Liver (tissue), 9 donors: ENCODE results near the gene ACLY. TPM values are rescaled to one million over a fixed set of nuclear protein-coding genes. Genes with fewer than 3 reads are reported as not detected.

Source experiments
- DNase-seq: peaks from one replicate; pipeline ENCODE4 v3.0.0-alpha.2; 2017; ENCODE audit warnings: low spot score
- H3K27ac ChIP-seq, 2 donors: one replicate each; pipeline ENCODE4 v1.7.0; 2013; ENCODE audit warnings: inconsistent platforms in 2 of 2, low read length in 2 of 2, control low read depth in 1 of 2, low read depth in 1 of 2, mild to moderate bottlenecking in 1 of 2
- H3K27me3 ChIP-seq, 4 donors: one replicate each; pipeline versions ENCODE4 v1.6.1 to v1.7.0; 2013; ENCODE audit warnings: low read length in 3 of 4, inconsistent platforms in 1 of 4, mild to moderate bottlenecking in 1 of 4, moderate library complexity in 1 of 4; ENCODE audit not compliant: control insufficient read depth in 4 of 4, insufficient read depth in 4 of 4
- H3K36me3 ChIP-seq, 4 donors: one replicate each; pipeline versions ENCODE4 v1.6.1 to v1.7.0; 2013; ENCODE audit warnings: low read length in 3 of 4, mild to moderate bottlenecking in 3 of 4, low read depth in 1 of 4, moderate library complexity in 1 of 4; ENCODE audit not compliant: control insufficient read depth in 4 of 4, insufficient read depth in 3 of 4
- H3K4me1 ChIP-seq, 4 donors: one replicate each; pipeline versions ENCODE4 v1.6.1 to v1.7.0; 2013; ENCODE audit warnings: low read length in 3 of 4, mild to moderate bottlenecking in 3 of 4, moderate library complexity in 1 of 4; ENCODE audit not compliant: control insufficient read depth in 4 of 4, insufficient read depth in 4 of 4
- H3K4me3 ChIP-seq, 3 donors: one replicate each; pipeline versions ENCODE4 v1.6.1 to v1.7.0; 2013; ENCODE audit warnings: low read length in 3 of 3, control low read depth in 1 of 3, low read depth in 1 of 3, mild to moderate bottlenecking in 1 of 3
- H3K9ac ChIP-seq, 2 donors: one replicate each; pipeline ENCODE4 v1.7.0; 2013; ENCODE audit warnings: low read length in 2 of 2, mild to moderate bottlenecking in 2 of 2, moderate library complexity in 2 of 2, control low read depth in 1 of 2, low read depth in 1 of 2
- H3K9me3 ChIP-seq, 4 donors: one replicate each; pipeline versions ENCODE4 v1.6.1 to v1.7.0; 2013; ENCODE audit warnings: low read length in 3 of 4; ENCODE audit not compliant: control insufficient read depth in 4 of 4
- ATF3 ChIP-seq: IDR thresholded peaks from 2 replicates; pipeline ENCODE4 v1.6.1; 2016; ENCODE audit warnings: antibody characterized with exemption
- CTCF ChIP-seq: fragments of 150-350 bp; IDR thresholded peaks from 2 replicates; pipeline ENCODE4 v1.5.1; 2017; ENCODE audit warnings: improper control_type of control experiment, low read depth, low read length; ENCODE audit not compliant: missing input control
- EGR1 ChIP-seq, 2 donors: IDR thresholded peaks; 2 replicates each; pipeline ENCODE4 v1.6.1; 2016 to 2018; ENCODE audit warnings: antibody characterized with exemption in 2 of 2, low read depth in 2 of 2
- FOXA1 ChIP-seq: IDR thresholded peaks from 2 replicates; pipeline ENCODE4 v1.6.1; 2016; ENCODE audit warnings: antibody characterized with exemption
- FOXA2 ChIP-seq: IDR thresholded peaks from 2 replicates; pipeline ENCODE4 v1.6.1; 2016; ENCODE audit warnings: antibody characterized with exemption
- GABPA ChIP-seq, 2 donors: IDR thresholded peaks in 1 of 2; conservative IDR thresholded peaks in 1 of 2; 2 replicates each; pipeline ENCODE4 v1.6.1; 2016; ENCODE audit warnings: antibody characterized with exemption in 2 of 2, mild to moderate bottlenecking in 1 of 2, moderate library complexity in 1 of 2
- HNF4A ChIP-seq, 2 donors: conservative IDR thresholded peaks; 2 replicates each; pipeline ENCODE4 v1.6.1; 2016; ENCODE audit warnings: antibody characterized with exemption in 2 of 2, mild to moderate bottlenecking in 2 of 2
- HNF4G ChIP-seq: IDR thresholded peaks from 2 replicates; pipeline ENCODE4 v1.6.1; 2016; ENCODE audit warnings: antibody characterized with exemption
- JUND ChIP-seq, 2 donors: IDR thresholded peaks; 2 replicates each; pipeline ENCODE4 v1.6.1; 2016; ENCODE audit warnings: antibody characterized with exemption in 2 of 2
- MAX ChIP-seq: IDR thresholded peaks from 2 replicates; pipeline ENCODE4 v1.6.1; 2016; ENCODE audit warnings: antibody characterized with exemption
- NR2F2 ChIP-seq: IDR thresholded peaks from 2 replicates; pipeline ENCODE4 v1.6.1; 2016; ENCODE audit warnings: antibody characterized with exemption
- RAD21 ChIP-seq, 2 donors: IDR thresholded peaks; 2 replicates each; pipeline ENCODE4 v1.6.1; 2016; ENCODE audit warnings: antibody characterized with exemption in 2 of 2, mild to moderate bottlenecking in 2 of 2
- REST ChIP-seq: IDR thresholded peaks from 2 replicates; pipeline ENCODE4 v1.6.1; 2016; ENCODE audit warnings: antibody characterized with exemption, mild to moderate bottlenecking
- RXRA ChIP-seq, 2 donors: IDR thresholded peaks; 2 replicates each; pipeline ENCODE4 v1.6.1; 2017 to 2018; ENCODE audit warnings: antibody characterized with exemption in 2 of 2, mild to moderate bottlenecking in 1 of 2
- SP1 ChIP-seq: IDR thresholded peaks from 2 replicates; pipeline ENCODE4 v1.6.1; 2018; ENCODE audit warnings: antibody characterized with exemption, mild to moderate bottlenecking
- TAF1 ChIP-seq: conservative IDR thresholded peaks from 2 replicates; pipeline ENCODE4 v1.6.1; 2016; ENCODE audit warnings: antibody characterized with exemption, mild to moderate bottlenecking
- YY1 ChIP-seq: IDR thresholded peaks from 2 replicates; pipeline ENCODE4 v1.6.1; 2016; ENCODE audit warnings: antibody characterized with exemption, mild to moderate bottlenecking
- ZBTB33 ChIP-seq: IDR thresholded peaks from 2 replicates; pipeline ENCODE4 v1.6.1; 2016; ENCODE audit warnings: antibody characterized with exemption
- WGBS: extraction: QIAGEN DNeasy Blood & Tissue Kit; methylation state at CpG from one replicate; pipeline ENCODE4 v1.1.7; 2013; 5-methylcytosine and 5-hydroxymethylcytosine counted together
- polyA plus RNA-seq, 2 donors: library from polyadenylated mRNA; stranded (reverse) in 1 of 2; unstranded in 1 of 2; fragments of 200-250 nt in 1 of 2; fragments of >200 nt in 1 of 2; fragmentation: Nextera tagmentation in 1 of 2; extraction: Ambion mirVana in 1 of 2; gene quantifications; one replicate each; pipeline versions ENCODE4 v1.2.1 to v1.2.3, GENCODE V29; 2013 to 2015
- total RNA-seq, 2 donors: library from RNA; depleted of rRNA; stranded (reverse); fragments of >200 nt; gene quantifications; one replicate each; pipeline ENCODE4 v1.2.3, GENCODE V29; 2014
- donor health status: healthy.
- donor health status: healthy.
- donor health status: healthy.
- donor health status: healthy.
- donor health status: healthy.

Gene ACLY
- total and polyA plus RNA-seq, 4 donors = 12.1 to 133 (median 37.1) TPM

- H3K9me3 ChIP-seq = no peaks in the 10 kb centered on the region
- H3K27me3 ChIP-seq = no peaks in the 10 kb centered on the region
- no peak overlapping the region for H3K9ac ChIP-seq
- peaks cover 12 to 44% (median 33%) of the 10 kb centered on the region in 4 donors for H3K4me1 ChIP-seq
- peak overlapping the region; percentile 80 to 94 for H3K27ac ChIP-seq
- H3K4me3 ChIP-seq = no peak overlapping the region
- DNase-seq = no peak
- H3K36me3 ChIP-seq = peaks cover 0 to 8% (median 3%) of the 10 kb centered on the region in 4 donors
- WGBS = 44% methylated on average over 4 of the region's 4 CpGs
- peak; percentile 12 for TF ChIP-seq SP1
- TF ChIP-seq FOXA1 = no peak
- TF ChIP-seq RXRA (IDR thresholded peaks at IDR 0.05) = peak in 1 of 2 donors; percentile 17
Observed at GRCh38 chr17:41917192-41917591, 1.6 kb downstream of the ACLY start.

GRCh38 chr17:41915566-41915965 lies 3.2 kb downstream of the ACLY start:
- H3K27me3 ChIP-seq = no peaks in the 10 kb centered on the region
- H3K4me1 ChIP-seq = peaks cover 12 to 43% (median 33%) of the 10 kb centered on the region in 4 donors
- H3K9me3 ChIP-seq = no peaks in the 10 kb centered on the region
- WGBS = 80% methylated on average over 2 of the region's 2 CpGs
- no peak for TF ChIP-seq TAF1
- no peak for TF ChIP-seq CTCF
- TF ChIP-seq RAD21 (IDR thresholded peaks at IDR 0.05) = no peak
- TF ChIP-seq HNF4A (conservative IDR thresholded peaks at IDR 0.05) = no peak
- no peak for TF ChIP-seq MAX
- no peak for TF ChIP-seq JUND (IDR thresholded peaks at IDR 0.05)
- TF ChIP-seq EGR1 (IDR thresholded peaks at IDR 0.05; ENCODE audit: low read depth in 2 of 2) = no peak
- no peak for TF ChIP-seq ZBTB33
- TF ChIP-seq NR2F2 = no peak
- TF ChIP-seq FOXA2 = no peak
- no peak for TF ChIP-seq RXRA (IDR thresholded peaks at IDR 0.05)
- no peak for TF ChIP-seq ATF3
- TF ChIP-seq SP1 = no peak
- TF ChIP-seq GABPA (IDR thresholded peaks at IDR 0.05 in 1 of 2, conservative IDR thresholded peaks at IDR 0.05 in 1 of 2) = no peak
- no peak for TF ChIP-seq HNF4G
- no peak for TF ChIP-seq YY1
- no peak for TF ChIP-seq FOXA1
- no peak for TF ChIP-seq REST
- DNase-seq = no peak
- peaks cover 0 to 21% (median 12%) of the 10 kb centered on the region in 4 donors for H3K36me3 ChIP-seq
- H3K9ac ChIP-seq = no peak overlapping the region
- H3K27ac ChIP-seq = no peak overlapping the region
- no peak overlapping the region for H3K4me3 ChIP-seq
